H1 (cell line): ENCODE data around the gene CHD9NB. TPM values are rescaled to one million over a fixed set of nuclear protein-coding genes. Genes with fewer than 3 reads are reported as not detected.

Experiments
- CTCF ChIA-PET: fragments of 300-600 bp; sonication (Branson Sonifier 250); formaldehyde crosslinking; loops from one replicate; lab custom pipeline; 2021; ENCODE audit not compliant: partially characterized antibody; lab: Charles Lee
- POLR2A ChIA-PET: fragments of 300-600 bp; sonication (Branson Sonifier 250); formaldehyde crosslinking; loops from one replicate; lab custom pipeline; 2021; ENCODE audit warnings: inconsistent platforms; ENCODE audit not compliant: partially characterized antibody; lab: Charles Lee
- DNase-seq, 2 experiments: peaks; one replicate each; pipeline versions ENCODE4 v3.0.0 to v3.0.0-alpha.2; 2010 to 2022; ENCODE audit warnings: low spot score in 2 of 2, low read depth in 1 of 2, mixed read lengths in 1 of 2
- FAIRE-seq: peaks from 2 replicates; lab custom pipeline; 2011; peaks lifted over from hg19 to GRCh38; lab: Jason Lieb, UNC
- H2AFZ ChIP-seq: 2 replicates; pipeline ENCODE4 v1.8.1; 2012; ENCODE audit warnings: low read length, inconsistent platforms
- H2AK5ac ChIP-seq: 2 replicates; pipeline ENCODE4 v1.6.1; 2013; ENCODE audit warnings: low read depth, low read length
- H2BK120ac ChIP-seq: replicated peaks from 2 replicates; pipeline ENCODE3; 2013; ENCODE audit warnings: low read depth, low read length, inconsistent platforms
- H2BK12ac ChIP-seq: 2 replicates; pipeline ENCODE4 v1.6.1; 2013; ENCODE audit warnings: low read depth, low read length
- H2BK15ac ChIP-seq: 2 replicates; pipeline ENCODE4 v1.6.1; 2013; ENCODE audit warnings: low read length
- H2BK20ac ChIP-seq: 2 replicates; pipeline ENCODE4 v1.6.1; 2013; ENCODE audit warnings: low read length
- H2BK5ac ChIP-seq: 2 replicates; pipeline ENCODE4 v1.6.1; 2013; ENCODE audit warnings: low read depth, low read length
- H3K14ac ChIP-seq: 2 replicates; pipeline ENCODE4 v1.6.1; 2013; ENCODE audit warnings: inconsistent platforms; ENCODE audit not compliant: insufficient read length
- H3K18ac ChIP-seq: 2 replicates; pipeline ENCODE4 v1.6.1; 2013; ENCODE audit warnings: low read length; ENCODE audit errors: extremely low read depth
- H3K23ac ChIP-seq: 2 replicates; pipeline ENCODE4 v1.6.1; 2013; ENCODE audit warnings: inconsistent platforms; ENCODE audit not compliant: insufficient read length
- H3K23me2 ChIP-seq: 2 replicates; pipeline ENCODE4 v1.6.1; 2013; ENCODE audit warnings: low read depth, low read length
- H3K27ac ChIP-seq: 2 replicates; pipeline ENCODE4 v1.6.1; 2011; ENCODE audit warnings: low read depth, low read length, inconsistent platforms
- H3K27me3 ChIP-seq, 4 experiments: replicated peaks in 1 of 4; 1 replicate in 1 of 4; 2 replicates in 3 of 4; pipeline versions ENCODE4 v1.6.1 to v1.8.1; 2011 to 2013; ENCODE audit warnings: low read length in 3 of 4, mild to moderate bottlenecking in 3 of 4, inconsistent platforms in 2 of 4, mixed read lengths in 2 of 4, moderate library complexity in 1 of 4; ENCODE audit not compliant: control insufficient read depth in 3 of 4, insufficient read depth in 3 of 4; ENCODE audit errors: extremely low read depth in 1 of 4
- H3K36me3 ChIP-seq, 4 experiments: 2 replicates each; pipeline versions ENCODE4 v1.6.1 to v1.8.1; 2011 to 2013; ENCODE audit warnings: mild to moderate bottlenecking in 4 of 4, low read length in 3 of 4, moderate library complexity in 2 of 4, control low read depth in 1 of 4, inconsistent platforms in 1 of 4; ENCODE audit not compliant: insufficient read depth in 4 of 4, control insufficient read depth in 2 of 4
- H3K4ac ChIP-seq: replicated peaks from 2 replicates; pipeline ENCODE3; 2013; ENCODE audit warnings: low read length, low read depth, mixed read lengths, inconsistent platforms; ENCODE audit not compliant: insufficient read length
- H3K4me1 ChIP-seq, 4 experiments: replicated peaks in 1 of 4; 1 replicate in 1 of 4; 2 replicates in 3 of 4; pipeline versions ENCODE4 v1.6.1 to v1.8.1; 2011 to 2013; ENCODE audit warnings: low read length in 3 of 4, inconsistent platforms in 2 of 4, mixed read lengths in 1 of 4; ENCODE audit not compliant: insufficient read depth in 4 of 4, control insufficient read depth in 3 of 4
- H3K4me2 ChIP-seq, 2 experiments: 2 replicates each; pipeline versions ENCODE4 v1.6.1 to v1.8.1; 2011 to 2013; ENCODE audit warnings: low read depth in 2 of 2, low read length in 2 of 2, control low read depth in 1 of 2, inconsistent platforms in 1 of 2, mild to moderate bottlenecking in 1 of 2; ENCODE audit not compliant: insufficient read depth in 1 of 2
- H3K4me3 ChIP-seq, 4 experiments: fragments of 200-600, 300-600 bp in 1 of 4; sonication (generic), shearing (Covaris generic), sonication (Bioruptor Twin) in 1 of 4; 2 replicates each; pipeline versions ENCODE4 v1.5.1 to v1.8.1; 2011 to 2016; ENCODE audit warnings: low read length in 4 of 4, low read depth in 3 of 4, control low read depth in 2 of 4, inconsistent platforms in 2 of 4, mild to moderate bottlenecking in 2 of 4, mixed read lengths in 1 of 4, moderate library complexity in 1 of 4; ENCODE audit not compliant: insufficient read depth in 2 of 4; ENCODE audit errors: extremely low read depth in 1 of 4
- H3K56ac ChIP-seq: replicated peaks from 2 replicates; pipeline ENCODE3; 2013; ENCODE audit warnings: low read depth, mild to moderate bottlenecking, mixed read lengths, low read length, inconsistent platforms; ENCODE audit not compliant: insufficient read length
- H3K79me1 ChIP-seq: 2 replicates; pipeline ENCODE4 v1.6.1; 2013; ENCODE audit warnings: low read depth, low read length, control low read depth
- H3K79me2 ChIP-seq, 2 experiments: 2 replicates each; pipeline versions ENCODE4 v1.6.1 to v1.8.1; 2012 to 2013; ENCODE audit warnings: low read length in 2 of 2, mild to moderate bottlenecking in 2 of 2, inconsistent platforms in 1 of 2; ENCODE audit not compliant: insufficient read depth in 2 of 2, control insufficient read depth in 1 of 2
- H3K9ac ChIP-seq, 4 experiments: replicated peaks in 1 of 4; 1 replicate in 1 of 4; 2 replicates in 3 of 4; pipeline versions ENCODE4 v1.6.1 to v1.8.1; 2011 to 2013; ENCODE audit warnings: low read depth in 3 of 4, low read length in 3 of 4, control low read depth in 2 of 4, mild to moderate bottlenecking in 2 of 4, moderate library complexity in 2 of 4, inconsistent platforms in 1 of 4; ENCODE audit errors: extremely low read depth in 1 of 4
- H3K9me3 ChIP-seq, 2 experiments: 2 replicates each; pipeline versions ENCODE4 v1.6.1 to v1.8.1; 2012 to 2013; ENCODE audit warnings: mild to moderate bottlenecking in 2 of 2, moderate library complexity in 2 of 2, control low read depth in 1 of 2, inconsistent platforms in 1 of 2, low read depth in 1 of 2, low read length in 1 of 2, mixed read lengths in 1 of 2; ENCODE audit not compliant: insufficient read depth in 2 of 2
- H4K20me1 ChIP-seq, 2 experiments: replicated peaks in 1 of 2; 2 replicates each; pipeline versions ENCODE3 to v1.8.1; 2011 to 2013; ENCODE audit warnings: inconsistent platforms in 2 of 2, low read length in 2 of 2, mild to moderate bottlenecking in 1 of 2; ENCODE audit not compliant: insufficient read depth in 2 of 2, control insufficient read depth in 1 of 2
- H4K5ac ChIP-seq: 2 replicates; pipeline ENCODE4 v1.6.1; 2013; ENCODE audit warnings: low read length, low read depth, mixed read lengths, inconsistent platforms; ENCODE audit not compliant: insufficient read length
- H4K8ac ChIP-seq: 2 replicates; pipeline ENCODE4 v1.8.0; 2013; ENCODE audit warnings: mild to moderate bottlenecking, moderate library complexity, low read length, inconsistent platforms; ENCODE audit not compliant: insufficient read depth; ENCODE audit errors: extremely low read depth
- H4K91ac ChIP-seq: replicated peaks from 2 replicates; pipeline ENCODE3; 2013; ENCODE audit warnings: low read length, mixed read lengths, inconsistent platforms; ENCODE audit not compliant: insufficient read length
- CBX5 ChIP-seq: fragments of 300-800, 300-1000 bp; sonication (generic); IDR thresholded peaks from 2 replicates; pipeline ENCODE4 v1.7.1; 2016; ENCODE audit warnings: antibody characterized with exemption, low read length, low read depth
- CBX8 ChIP-seq: fragments of 300-800, 300-1000 bp; sonication (generic); IDR thresholded peaks from 2 replicates; pipeline ENCODE4 v1.7.1; 2016; ENCODE audit warnings: low read depth, low read length, borderline replicate concordance
- GABPA ChIP-seq: IDR thresholded peaks from 2 replicates; pipeline ENCODE4 v1.6.1; 2011; ENCODE audit warnings: mild to moderate bottlenecking, low read length, moderate library complexity, borderline replicate concordance; ENCODE audit not compliant: insufficient read depth
- KDM5A ChIP-seq: fragments of 200-600 bp; IDR thresholded peaks from 2 replicates; pipeline ENCODE4 v1.7.1; 2012; ENCODE audit warnings: mild to moderate bottlenecking, low read length, inconsistent platforms, mixed read lengths
- MAFK ChIP-seq: IDR thresholded peaks from 2 replicates; pipeline ENCODE4 v1.6.1; 2012; ENCODE audit warnings: low read depth, mild to moderate bottlenecking, improper control_type of control experiment, low read length
- SIN3A ChIP-seq, 2 experiments: IDR thresholded peaks in 1 of 2; conservative IDR thresholded peaks in 1 of 2; 2 replicates each; pipeline ENCODE4 v1.6.1; 2011 to 2012; ENCODE audit warnings: low read length in 2 of 2, improper control_type of control experiment in 1 of 2, low read depth in 1 of 2, mild to moderate bottlenecking in 1 of 2
- SIX5 ChIP-seq: IDR thresholded peaks from 2 replicates; pipeline ENCODE4 v1.6.1; 2011; ENCODE audit warnings: mild to moderate bottlenecking, low read depth, low read length
- SUZ12 ChIP-seq: fragments of 200-600 bp; sonication (generic); IDR thresholded peaks from 2 replicates; pipeline ENCODE4 v1.6.1; 2012; ENCODE audit warnings: mild to moderate bottlenecking, inconsistent platforms, low read length, moderate library complexity, mixed read lengths
- WGBS, 2 experiments: shearing (Covaris generic) in 1 of 2; methylation state at CpG; one replicate each; pipeline versions ENCODE4 v1.1.6 to v1.1.7; 2013 to 2015; ENCODE audit warnings: low lambda C conversion rate in 2 of 2, mixed read lengths in 2 of 2, inconsistent platforms in 1 of 2, low coverage in 1 of 2, missing lambda C conversion rate in 1 of 2; ENCODE audit not compliant: insufficient replicate concordance in 2 of 2, insufficient coverage in 1 of 2, insufficient read length in 1 of 2; ENCODE audit errors: extremely low coverage in 1 of 2, missing lambda C conversion rate in 1 of 2; 5-methylcytosine and 5-hydroxymethylcytosine counted together
- polyA plus RNA-seq, 7 experiments: library from polyadenylated mRNA; depleted of rRNA in 3 of 7; stranded (reverse) in 5 of 7; unstranded in 2 of 7; fragments of >200 nt in 5 of 7; fragments of 200-250 nt in 2 of 7; gene quantifications; 1 replicate in 5 of 7; 2 replicates in 1 of 7; 4 replicates in 1 of 7; pipeline versions ENCODE4 v1.2.1 to v1.2.3, GENCODE V29; 2011 to 2013; ENCODE audit warnings: missing spikeins in 2 of 7, mixed read lengths in 2 of 7
- total RNA-seq: library from RNA; stranded (reverse); fragmentation: NEBNext Ultra II Directional; extraction: Animal tissue kit (Norgen Biotek cat#: 25700); gene quantifications from 2 replicates; pipeline ENCODE4 v1.2.1, GENCODE V29; 2021
- TF ChIP-seq, protein P1 (sequence below): IDR thresholded peaks from 2 replicates; pipeline ENCODE4 v1.6.1; 2012; ENCODE audit warnings: low read length, inconsistent platforms

The CHD9NB gene
- total and polyA plus RNA-seq, 2 of the 8 experiments (the other 6 are each of a cell fraction or from before 2014, with no cell fraction given): 4.5 to 5.9 TPM

- Histone ChIP-seq H3K79me1 (no peaks in the 10 kb centered on the region), H2AFZ (no peak overlapping the region), H3K4me2 (no peak overlapping the region), H3K9me3 (peaks cover 4 to 8% of the 10 kb centered on the region in 2 experiments), H2BK20ac (no peak overlapping the region), H3K79me2 (peaks cover 0 to 5% of the 10 kb centered on the region in 2 experiments; a peak in 2 of 4 replicates), H2BK12ac (no peak overlapping the region), H2AK5ac (no peak overlapping the region), H3K23me2 (peaks cover 14% of the 10 kb centered on the region), H4K91ac (no peak overlapping the region), H3K56ac (no peak overlapping the region), H3K4me1 (peaks cover 0 to 15% (median 14%) of the 10 kb centered on the region in 4 experiments; a peak in 6 of 7 replicates), H3K18ac (no peak overlapping the region), H4K5ac (no peak overlapping the region), H2BK120ac (no peak overlapping the region), H4K8ac (no peak overlapping the region), H3K9ac (no peak overlapping the region), H3K36me3 (no peaks in the 10 kb centered on the region), H3K14ac (no peak overlapping the region), H3K4ac (no peak overlapping the region), H3K4me3 (no peak overlapping the region), H3K27me3 (no peaks in the 10 kb centered on the region; a peak in 1 of 7 replicates), H2BK15ac (no peak overlapping the region), H4K20me1 (no peaks in the 10 kb centered on the region), H3K23ac (no peak overlapping the region), H2BK5ac (no peak overlapping the region), H3K27ac (no peak overlapping the region)
- FAIRE-seq (no peak), DNase-seq (no peak)
- ChIA-PET POLR2A (no interaction called here), CTCF (interaction anchor here (0.6 to 1.2 kb wide), 2 partner anchors 110 to 1014 kb away, joined by 3 to 6 read pairs; no protein-coding TSS in a partner anchor)
- no peak for TF ChIP-seq CBX8
- TF ChIP-seq, protein P1, sequence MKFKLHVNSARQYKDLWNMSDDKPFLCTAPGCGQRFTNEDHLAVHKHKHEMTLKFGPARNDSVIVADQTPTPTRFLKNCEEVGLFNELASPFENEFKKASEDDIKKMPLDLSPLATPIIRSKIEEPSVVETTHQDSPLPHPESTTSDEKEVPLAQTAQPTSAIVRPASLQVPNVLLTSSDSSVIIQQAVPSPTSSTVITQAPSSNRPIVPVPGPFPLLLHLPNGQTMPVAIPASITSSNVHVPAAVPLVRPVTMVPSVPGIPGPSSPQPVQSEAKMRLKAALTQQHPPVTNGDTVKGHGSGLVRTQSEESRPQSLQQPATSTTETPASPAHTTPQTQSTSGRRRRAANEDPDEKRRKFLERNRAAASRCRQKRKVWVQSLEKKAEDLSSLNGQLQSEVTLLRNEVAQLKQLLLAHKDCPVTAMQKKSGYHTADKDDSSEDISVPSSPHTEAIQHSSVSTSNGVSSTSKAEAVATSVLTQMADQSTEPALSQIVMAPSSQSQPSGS: no peak
- TF ChIP-seq MAFK: no peak
- no peak for TF ChIP-seq KDM5A
- no peak for TF ChIP-seq CBX5
- TF ChIP-seq SIX5: no peak
- TF ChIP-seq SIN3A (conservative IDR thresholded peaks at IDR 0.05 in 1 of 2, IDR thresholded peaks at IDR 0.05 in 1 of 2; ENCODE audit: low read depth in 1 of 2, low read length in 2 of 2): no peak
- no peak for TF ChIP-seq SUZ12
- TF ChIP-seq GABPA: no peak
- WGBS, 2 experiments: 94% methylated on average over 4 of the region's 4 CpGs; no CpG with 5 or more reads in 1 of the 2 experiments
Measured at GRCh38 chr16:53048139-53048915, 4.4 kb downstream of the CHD9NB start.
